HepG2 (cell line): ENCODE data around the gene IGIP. TPM values are rescaled to one million over a fixed set of nuclear protein-coding genes. Genes with fewer than 3 reads are reported as not detected.

Experiments
- FOXO1 ChIP-seq: sonication (generic); formaldehyde crosslinking; IDR thresholded peaks from 2 replicates; pipeline ENCODE4 v1.4.0; 2020; ENCODE audit warnings: missing genetic modification reagents
- HMG20B ChIP-seq: conservative IDR thresholded peaks from 2 replicates; pipeline ENCODE4 v1.6.1; 2016; ENCODE audit warnings: missing genetic modification reagents, missing compliant biosample characterization
- HOXA7 ChIP-seq: sonication (generic); formaldehyde crosslinking; IDR thresholded peaks from 2 replicates; pipeline ENCODE4 v1.8.1; 2022; ENCODE audit warnings: mild to moderate bottlenecking, missing genetic modification reagents, moderate library complexity
- MTF1 ChIP-seq: sonication (generic); formaldehyde crosslinking; IDR thresholded peaks from 2 replicates; pipeline ENCODE4 v1.5.0; 2020; ENCODE audit warnings: missing genetic modification reagents
- NFYC ChIP-seq: IDR thresholded peaks from 2 replicates; pipeline ENCODE4 v1.6.1; 2016; ENCODE audit warnings: missing genetic modification reagents, missing compliant biosample characterization
- NR1H2 ChIP-seq: sonication (generic); formaldehyde crosslinking; IDR thresholded peaks from 2 replicates; pipeline ENCODE4 v1.8.1; 2022; ENCODE audit warnings: low read depth, missing genetic modification reagents, borderline replicate concordance
- SCMH1 ChIP-seq: sonication (generic); formaldehyde crosslinking; IDR thresholded peaks from 2 replicates; pipeline ENCODE4 v1.9.0; 2021; ENCODE audit warnings: missing genetic modification reagents, mild to moderate bottlenecking, borderline replicate concordance
- SNAPC5 ChIP-seq: sonication (generic); formaldehyde crosslinking; IDR thresholded peaks from 2 replicates; pipeline ENCODE4 v1.8.1; 2023; ENCODE audit warnings: mild to moderate bottlenecking, missing genetic modification reagents, borderline replicate concordance
- YY1 ChIP-seq: IDR thresholded peaks from 2 replicates; pipeline ENCODE4 v1.6.1; 2011; ENCODE audit warnings: low read length, low read depth, moderate library complexity, mild to moderate bottlenecking; ENCODE audit not compliant: insufficient read depth, insufficient replicate concordance
- ZBTB26 ChIP-seq: IDR thresholded peaks from 2 replicates; pipeline ENCODE4 v1.6.1; 2016; ENCODE audit warnings: missing compliant biosample characterization, missing genetic modification reagents, borderline replicate concordance
- ZBTB34 ChIP-seq: sonication (generic); formaldehyde crosslinking; IDR thresholded peaks from 2 replicates; pipeline ENCODE4 v1.8.0; 2022; ENCODE audit warnings: mild to moderate bottlenecking, missing genetic modification reagents
- ZNF138 ChIP-seq: sonication (generic); formaldehyde crosslinking; IDR thresholded peaks from 2 replicates; pipeline ENCODE4 v1.5.0; 2020; ENCODE audit warnings: mild to moderate bottlenecking, low read depth, missing genetic modification reagents
- ZNF20 ChIP-seq: sonication (generic); formaldehyde crosslinking; IDR thresholded peaks from 2 replicates; pipeline ENCODE4 v1.4.0; 2020; ENCODE audit warnings: mild to moderate bottlenecking, moderate library complexity, missing genetic modification reagents
- ZNF235 ChIP-seq: sonication (generic); formaldehyde crosslinking; IDR thresholded peaks from 2 replicates; pipeline ENCODE4 v1.8.1; 2023; ENCODE audit warnings: mild to moderate bottlenecking, missing genetic modification reagents, borderline replicate concordance
- ZNF331 ChIP-seq: sonication (generic); formaldehyde crosslinking; IDR thresholded peaks from 2 replicates; pipeline ENCODE4 v1.4.0; 2020; ENCODE audit warnings: missing genetic modification reagents
- ZNF546 ChIP-seq: sonication (generic); formaldehyde crosslinking; conservative IDR thresholded peaks from 2 replicates; pipeline ENCODE4 v1.8.1; 2023; ENCODE audit warnings: mild to moderate bottlenecking, missing genetic modification reagents
- polyA plus RNA-seq, 8 experiments: library from polyadenylated mRNA; depleted of rRNA in 3 of 8; stranded (reverse) in 7 of 8; unstranded in 1 of 8; fragments of >200 nt; fragmentation: Illumina TruSeq in 4 of 8; extraction: Trizol in 4 of 8; gene quantifications; 2 replicates each; pipeline versions ENCODE4 v1.2.1 to v1.2.3, GENCODE V29; 2011 to 2016; ENCODE audit warnings: low read depth in 4 of 8, missing spikeins in 1 of 8, mixed read lengths in 1 of 8; ENCODE audit not compliant: insufficient read depth in 1 of 8
- total RNA-seq, 5 experiments: library from RNA; depleted of rRNA; stranded (reverse); fragments of >200 nt; fragmentation: Illumina TruSeq; extraction: Trizol; gene quantifications; 2 replicates each; pipeline ENCODE4 v1.2.3, GENCODE V29; 2016; ENCODE audit warnings: low read depth in 1 of 5
- TF ChIP-seq, protein P1 (sequence below): sonication (generic); formaldehyde crosslinking; IDR thresholded peaks from 2 replicates; pipeline ENCODE4 v1.8.0; 2022; ENCODE audit warnings: mild to moderate bottlenecking, missing genetic modification reagents; ENCODE audit not compliant: insufficient replicate concordance
- TF ChIP-seq, protein P2 (sequence below): sonication (generic); formaldehyde crosslinking; IDR thresholded peaks from 2 replicates; pipeline ENCODE4 v1.4.0; 2020; ENCODE audit warnings: low read depth, missing genetic modification reagents
- TF ChIP-seq, protein P3 (sequence below): sonication (generic); formaldehyde crosslinking; IDR thresholded peaks from 2 replicates; pipeline ENCODE4 v1.4.0; 2020; ENCODE audit warnings: missing genetic modification reagents

IGIP gene
- total and polyA plus RNA-seq, 2 of the 13 experiments (the other 11 are each of a cell fraction or from before 2014, with no cell fraction given): 1.7 to 2.1 TPM

- TF ChIP-seq, protein P1, sequence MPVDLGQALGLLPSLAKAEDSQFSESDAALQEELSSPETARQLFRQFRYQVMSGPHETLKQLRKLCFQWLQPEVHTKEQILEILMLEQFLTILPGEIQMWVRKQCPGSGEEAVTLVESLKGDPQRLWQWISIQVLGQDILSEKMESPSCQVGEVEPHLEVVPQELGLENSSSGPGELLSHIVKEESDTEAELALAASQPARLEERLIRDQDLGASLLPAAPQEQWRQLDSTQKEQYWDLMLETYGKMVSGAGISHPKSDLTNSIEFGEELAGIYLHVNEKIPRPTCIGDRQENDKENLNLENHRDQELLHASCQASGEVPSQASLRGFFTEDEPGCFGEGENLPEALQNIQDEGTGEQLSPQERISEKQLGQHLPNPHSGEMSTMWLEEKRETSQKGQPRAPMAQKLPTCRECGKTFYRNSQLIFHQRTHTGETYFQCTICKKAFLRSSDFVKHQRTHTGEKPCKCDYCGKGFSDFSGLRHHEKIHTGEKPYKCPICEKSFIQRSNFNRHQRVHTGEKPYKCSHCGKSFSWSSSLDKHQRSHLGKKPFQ (CRISPR knock-in tag): no peak
- no peak for TF ChIP-seq HMG20B (CRISPR knock-in tag)
- no peak for TF ChIP-seq NR1H2 (CRISPR knock-in tag)
- no peak for TF ChIP-seq SNAPC5 (CRISPR knock-in tag)
- TF ChIP-seq FOXO1: no peak
- no peak for TF ChIP-seq SCMH1
- TF ChIP-seq ZNF331: no peak
- TF ChIP-seq, protein P2, sequence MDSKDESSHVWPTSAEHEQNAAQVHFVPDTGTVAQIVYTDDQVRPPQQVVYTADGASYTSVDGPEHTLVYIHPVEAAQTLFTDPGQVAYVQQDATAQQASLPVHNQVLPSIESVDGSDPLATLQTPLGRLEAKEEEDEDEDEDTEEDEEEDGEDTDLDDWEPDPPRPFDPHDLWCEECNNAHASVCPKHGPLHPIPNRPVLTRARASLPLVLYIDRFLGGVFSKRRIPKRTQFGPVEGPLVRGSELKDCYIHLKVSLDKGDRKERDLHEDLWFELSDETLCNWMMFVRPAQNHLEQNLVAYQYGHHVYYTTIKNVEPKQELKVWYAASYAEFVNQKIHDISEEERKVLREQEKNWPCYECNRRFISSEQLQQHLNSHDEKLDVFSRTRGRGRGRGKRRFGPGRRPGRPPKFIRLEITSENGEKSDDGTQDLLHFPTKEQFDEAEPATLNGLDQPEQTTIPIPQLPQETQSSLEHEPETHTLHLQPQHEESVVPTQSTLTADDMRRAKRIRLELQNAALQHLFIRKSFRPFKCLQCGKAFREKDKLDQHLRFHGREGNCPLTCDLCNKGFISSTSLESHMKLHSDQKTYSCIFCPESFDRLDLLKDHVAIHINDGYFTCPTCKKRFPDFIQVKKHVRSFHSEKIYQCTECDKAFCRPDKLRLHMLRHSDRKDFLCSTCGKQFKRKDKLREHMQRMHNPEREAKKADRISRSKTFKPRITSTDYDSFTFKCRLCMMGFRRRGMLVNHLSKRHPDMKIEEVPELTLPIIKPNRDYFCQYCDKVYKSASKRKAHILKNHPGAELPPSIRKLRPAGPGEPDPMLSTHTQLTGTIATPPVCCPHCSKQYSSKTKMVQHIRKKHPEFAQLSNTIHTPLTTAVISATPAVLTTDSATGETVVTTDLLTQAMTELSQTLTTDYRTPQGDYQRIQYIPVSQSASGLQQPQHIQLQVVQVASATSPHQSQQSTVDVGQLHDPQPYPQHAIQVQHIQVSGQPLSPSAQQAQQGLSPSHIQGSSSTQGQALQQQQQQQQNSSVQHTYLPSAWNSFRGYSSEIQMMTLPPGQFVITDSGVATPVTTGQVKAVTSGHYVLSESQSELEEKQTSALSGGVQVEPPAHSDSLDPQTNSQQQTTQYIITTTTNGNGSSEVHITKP (CRISPR knock-in tag): no peak
- no peak for TF ChIP-seq ZNF546 (CRISPR knock-in tag)
- TF ChIP-seq YY1: no peak
- no peak for TF ChIP-seq HOXA7
- TF ChIP-seq NFYC (CRISPR knock-in tag): no peak
- no peak for TF ChIP-seq ZNF138 (CRISPR knock-in tag)
- TF ChIP-seq, protein P3, sequence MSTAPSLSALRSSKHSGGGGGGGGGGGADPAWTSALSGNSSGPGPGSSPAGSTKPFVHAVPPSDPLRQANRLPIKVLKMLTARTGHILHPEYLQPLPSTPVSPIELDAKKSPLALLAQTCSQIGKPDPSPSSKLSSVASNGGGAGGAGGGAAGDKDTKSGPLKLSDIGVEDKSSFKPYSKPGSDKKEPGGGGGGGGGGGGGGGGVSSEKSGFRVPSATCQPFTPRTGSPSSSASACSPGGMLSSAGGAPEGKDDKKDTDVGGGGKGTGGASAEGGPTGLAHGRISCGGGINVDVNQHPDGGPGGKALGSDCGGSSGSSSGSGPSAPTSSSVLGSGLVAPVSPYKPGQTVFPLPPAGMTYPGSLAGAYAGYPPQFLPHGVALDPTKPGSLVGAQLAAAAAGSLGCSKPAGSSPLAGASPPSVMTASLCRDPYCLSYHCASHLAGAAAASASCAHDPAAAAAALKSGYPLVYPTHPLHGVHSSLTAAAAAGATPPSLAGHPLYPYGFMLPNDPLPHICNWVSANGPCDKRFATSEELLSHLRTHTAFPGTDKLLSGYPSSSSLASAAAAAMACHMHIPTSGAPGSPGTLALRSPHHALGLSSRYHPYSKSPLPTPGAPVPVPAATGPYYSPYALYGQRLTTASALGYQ: 0 out of 2 replicates have a peak, but pooled peaks have one; percentile 14
- no peak for TF ChIP-seq ZBTB34
- no peak for TF ChIP-seq ZBTB26 (CRISPR knock-in tag)
- no peak for TF ChIP-seq MTF1 (CRISPR knock-in tag)
- peak; percentile 30; the same call in 1 of the 2 replicates for TF ChIP-seq ZNF235 (CRISPR knock-in tag)
- TF ChIP-seq ZNF20 (CRISPR knock-in tag): no peak
Measured at GRCh38 chr5:140175367-140176030, 49.8 kb downstream of the IGIP start (continued).
